Duodenal mucosa (tissue), 2 donors: ENCODE measurements around the gene HEATR3.

Experiments
- H3K27ac ChIP-seq: one replicate; pipeline ENCODE4 v1.7.0; 2013; ENCODE audit warnings: low read depth, low read length
- H3K27me3 ChIP-seq, 2 donors: one replicate each; pipeline ENCODE4 v1.7.0; 2013; ENCODE audit warnings: low read length in 2 of 2, control low read depth in 1 of 2; ENCODE audit not compliant: insufficient read depth in 2 of 2, control insufficient read depth in 1 of 2
- H3K36me3 ChIP-seq, 2 donors: one replicate each; pipeline ENCODE4 v1.7.0; 2013; ENCODE audit warnings: low read length in 2 of 2, control low read depth in 1 of 2; ENCODE audit not compliant: insufficient read depth in 2 of 2, control insufficient read depth in 1 of 2
- H3K4me1 ChIP-seq, 2 donors: one replicate each; pipeline ENCODE4 v1.7.0; 2013; ENCODE audit warnings: low read length in 2 of 2, control low read depth in 1 of 2; ENCODE audit not compliant: insufficient read depth in 2 of 2, control insufficient read depth in 1 of 2
- H3K4me3 ChIP-seq, 2 donors: one replicate each; pipeline ENCODE4 v1.7.0; 2013; ENCODE audit warnings: low read length in 2 of 2, low read depth in 1 of 2
- H3K9ac ChIP-seq, 2 donors: one replicate each; pipeline ENCODE4 v1.7.0; 2013; ENCODE audit warnings: low read length in 2 of 2, low read depth in 1 of 2
- H3K9me3 ChIP-seq, 2 donors: one replicate each; pipeline ENCODE4 v1.7.0; 2013; ENCODE audit warnings: low read length in 2 of 2, control low read depth in 1 of 2; ENCODE audit not compliant: control insufficient read depth in 1 of 2

HEATR3 gene

DNA sequence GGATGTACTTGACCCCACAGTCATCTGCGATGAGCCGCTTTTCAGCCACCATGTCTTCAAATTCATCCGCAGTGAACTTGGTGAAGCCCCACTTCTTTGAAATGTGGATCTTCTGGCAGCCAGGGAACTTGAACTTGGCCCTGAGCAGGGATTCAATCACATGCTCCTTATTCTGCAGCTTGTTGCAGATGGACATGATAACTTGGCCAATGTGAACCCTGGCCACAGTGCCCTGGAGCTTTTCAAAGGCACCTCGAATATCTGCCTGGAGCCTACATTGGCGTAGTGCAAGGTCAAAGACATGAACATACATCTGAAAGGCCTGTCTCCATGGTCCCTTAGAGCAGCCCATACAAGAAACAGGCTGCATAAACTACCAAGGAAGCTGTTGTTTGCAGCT lies 85.6 kb downstream of the HEATR3 start:
- H3K36me3 ChIP-seq = no peaks in the 10 kb centered on the region
- H3K9ac ChIP-seq = no peak overlapping the region
- no peaks in the 10 kb centered on the region for H3K9me3 ChIP-seq
- no peak overlapping the region for H3K27ac ChIP-seq
- H3K27me3 ChIP-seq = no peaks in the 10 kb centered on the region
- H3K4me3 ChIP-seq = no peak overlapping the region
- peaks cover 20 to 29% of the 10 kb centered on the region in 2 donors for H3K4me1 ChIP-seq

DNA sequence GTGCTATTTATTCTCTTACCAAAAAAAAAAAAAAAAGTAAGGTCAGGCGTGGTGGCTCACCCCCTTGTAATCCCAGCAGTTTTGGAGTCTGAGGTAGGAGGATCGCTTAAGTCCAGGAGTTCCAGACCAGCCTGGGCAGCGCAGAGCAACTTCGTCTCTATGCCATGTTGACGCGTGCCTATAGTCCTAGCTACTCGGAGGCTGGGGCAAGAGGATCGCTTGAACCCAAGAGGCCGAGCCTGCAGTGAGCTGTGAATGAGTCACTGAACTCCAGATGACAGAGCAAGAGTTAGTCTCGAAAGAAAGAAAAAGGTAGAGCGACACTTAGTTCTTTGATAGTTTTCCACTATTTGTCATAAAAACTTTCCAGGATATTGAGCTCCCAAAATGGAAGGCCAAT lies 86.0 kb downstream of the HEATR3 start:
- no peak overlapping the region for H3K27ac ChIP-seq
- peaks cover 17 to 28% of the 10 kb centered on the region in 2 donors for H3K4me1 ChIP-seq
- no peaks in the 10 kb centered on the region for H3K9me3 ChIP-seq
- no peaks in the 10 kb centered on the region for H3K36me3 ChIP-seq
- H3K27me3 ChIP-seq = no peaks in the 10 kb centered on the region
- H3K4me3 ChIP-seq = peak overlapping the region in 1 of 2 donors; percentile 91
- no peak overlapping the region for H3K9ac ChIP-seq

DNA sequence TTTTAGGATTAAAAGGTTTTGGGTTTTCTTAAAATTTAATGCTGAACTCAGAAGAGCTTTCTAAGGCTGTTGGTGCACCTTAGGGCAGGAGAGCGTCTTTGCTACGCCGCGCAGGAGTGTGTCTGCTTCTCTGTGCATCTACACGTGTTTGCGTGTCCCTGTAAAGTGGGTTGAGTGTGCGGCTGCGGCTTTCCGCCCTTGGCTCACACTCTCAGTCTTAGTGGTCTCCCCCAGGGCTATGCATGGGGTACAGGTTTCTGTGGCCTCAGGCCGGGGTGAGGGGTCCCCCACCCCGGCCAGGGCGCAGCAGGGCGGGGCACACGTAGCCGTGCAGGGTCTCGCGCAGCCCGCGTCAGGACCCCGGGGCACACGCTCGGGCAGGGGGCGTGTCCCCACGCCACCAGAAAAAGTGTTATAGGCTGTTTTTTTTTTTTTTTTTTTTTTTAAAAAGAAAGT lies 86.6 kb downstream of the HEATR3 start:
- Histone ChIP-seq H3K9me3 (no peaks in the 10 kb centered on the region), H3K27me3 (no peaks in the 10 kb centered on the region), H3K9ac (peak overlapping the region; percentile 81 to 88), H3K4me1 (peaks cover 12 to 27% of the 10 kb centered on the region in 2 donors), H3K4me3 (peak overlapping the region; percentile 79 to 91), H3K27ac (peak overlapping the region; percentile 99), H3K36me3 (no peaks in the 10 kb centered on the region)

DNA sequence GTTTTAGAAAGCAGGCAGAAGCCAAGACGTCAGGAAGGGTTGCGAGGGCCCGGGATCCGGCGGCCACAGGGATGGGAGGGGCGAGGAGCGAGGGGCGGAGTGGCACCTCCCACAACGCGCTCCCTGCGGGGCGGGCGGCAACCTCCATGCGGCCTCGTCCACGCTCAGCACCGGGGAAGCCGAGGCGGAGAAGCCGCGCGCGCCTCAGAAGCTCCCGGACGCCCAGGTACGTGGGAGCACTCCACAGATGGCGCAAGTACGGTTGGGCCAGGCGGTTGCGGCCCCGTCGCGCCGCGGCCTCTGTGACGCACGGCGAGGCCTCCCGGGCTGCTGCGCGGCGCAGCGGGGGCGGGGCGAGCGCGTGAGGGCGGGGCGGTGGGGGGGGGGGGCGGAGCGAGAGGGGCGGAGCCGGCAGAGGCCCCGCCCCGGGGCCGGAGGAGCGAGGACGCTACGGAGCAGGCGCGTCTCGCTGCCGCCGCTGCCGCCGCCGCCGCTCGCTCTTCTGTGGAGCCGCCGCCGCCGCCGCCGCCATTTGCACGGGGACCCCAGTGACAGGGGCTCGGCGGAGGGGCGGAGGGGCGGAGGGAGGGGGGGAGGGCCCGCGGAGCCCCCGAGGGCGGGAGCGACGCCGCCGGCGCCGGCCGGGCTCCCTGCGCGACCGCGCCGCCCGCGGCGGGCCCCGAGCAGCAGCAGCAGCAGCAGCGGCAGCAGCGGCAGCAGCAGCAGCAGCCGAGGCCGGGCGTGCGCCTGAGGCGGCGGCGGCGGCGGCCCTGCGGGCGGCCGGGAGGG lies 87.2 kb downstream of the HEATR3 start, which contains the start of gene TENT4B:
Gene TENT4B (plus strand): TSS at position 500 of the 789 bp plus-strand sequence. CDS start 316 bp downstream, outside the sequence.
- Histone ChIP-seq H3K27me3 (no peaks in the 10 kb centered on the region), H3K4me1 (peaks cover 12 to 27% of the 10 kb centered on the region in 2 donors), H3K9ac (peak within 1 kb of the TSS; percentile 93 to 98), H3K36me3 (no peaks in the 10 kb centered on the region), H3K9me3 (no peaks in the 10 kb centered on the region), H3K4me3 (peak within 1 kb of the TSS; percentile 91 to 92), H3K27ac (peak within 1 kb of the TSS; percentile 99)

DNA sequence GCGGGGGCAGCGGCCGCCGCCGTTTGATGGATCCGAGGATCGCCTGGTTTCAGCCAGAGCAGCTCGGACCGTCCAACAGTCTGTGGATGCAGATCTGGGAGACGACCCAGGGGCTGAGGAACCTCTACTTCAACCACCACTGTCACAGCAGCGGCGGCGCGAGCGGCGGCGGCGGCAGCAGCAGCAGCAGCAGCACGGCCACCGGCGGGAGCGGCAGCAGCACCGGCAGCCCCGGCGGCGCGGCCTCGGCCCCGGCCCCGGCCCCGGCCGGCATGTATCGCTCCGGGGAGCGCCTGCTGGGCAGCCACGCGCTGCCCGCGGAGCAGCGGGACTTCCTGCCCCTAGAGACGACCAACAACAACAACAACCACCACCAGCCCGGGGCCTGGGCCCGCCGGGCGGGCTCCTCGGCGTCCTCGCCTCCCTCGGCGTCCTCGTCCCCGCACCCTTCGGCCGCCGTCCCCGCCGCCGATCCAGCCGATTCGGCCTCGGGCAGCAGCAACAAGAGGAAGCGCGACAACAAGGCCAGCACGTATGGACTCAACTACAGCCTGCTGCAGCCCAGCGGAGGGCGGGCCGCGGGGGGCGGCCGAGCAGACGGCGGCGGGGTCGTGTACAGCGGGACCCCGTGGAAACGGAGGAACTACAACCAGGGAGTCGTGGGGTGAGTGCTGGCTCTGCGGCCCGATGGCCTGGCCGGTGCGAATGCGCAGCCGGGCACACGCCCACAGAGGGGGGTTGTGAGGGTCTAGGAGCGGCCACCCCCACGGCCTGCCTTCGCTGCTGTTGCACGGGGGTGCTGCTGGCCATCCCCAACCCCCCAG lies 88.0 kb downstream of the HEATR3 start:
- H3K27me3 ChIP-seq = no peaks in the 10 kb centered on the region
- peak overlapping the region; percentile 93 to 98 for H3K9ac ChIP-seq
- H3K27ac ChIP-seq = peak overlapping the region; percentile 90
- H3K36me3 ChIP-seq = no peaks in the 10 kb centered on the region
- H3K4me1 ChIP-seq = peaks cover 12 to 27% of the 10 kb centered on the region in 2 donors
- no peaks in the 10 kb centered on the region for H3K9me3 ChIP-seq
- H3K4me3 ChIP-seq = peak overlapping the region; percentile 75 to 92

DNA sequence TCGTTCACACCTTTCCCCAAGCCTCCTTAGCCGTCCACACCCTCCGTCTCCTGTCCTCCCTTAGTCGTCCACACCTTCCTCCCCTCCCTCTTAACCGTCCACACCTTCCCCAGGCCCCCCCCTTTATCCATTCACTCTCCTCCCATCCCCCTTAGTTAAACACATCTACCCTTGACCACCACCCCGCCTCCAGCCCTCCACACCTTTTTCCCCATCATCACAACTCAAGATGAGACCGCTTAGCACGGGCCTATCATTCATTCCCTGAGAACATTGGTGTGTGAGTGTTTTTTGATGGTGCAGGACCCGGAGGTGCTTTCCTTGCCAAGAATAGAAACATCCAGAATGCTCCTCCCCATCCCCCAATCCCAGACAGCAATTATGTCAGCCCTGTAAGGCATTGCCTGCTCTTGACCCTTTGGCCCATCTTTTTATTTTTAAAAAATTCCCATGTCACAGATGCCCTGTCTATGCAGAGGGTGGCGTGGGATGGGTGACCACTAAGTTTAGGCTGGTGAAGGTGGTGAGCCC lies 88.7 kb downstream of the HEATR3 start:
- H3K9ac ChIP-seq = peak overlapping the region; percentile 93 to 98
- no peaks in the 10 kb centered on the region for H3K27me3 ChIP-seq
- H3K4me3 ChIP-seq = peak overlapping the region; percentile 75 to 92
- H3K4me1 ChIP-seq = peaks cover 12 to 27% of the 10 kb centered on the region in 2 donors
- H3K27ac ChIP-seq = peak overlapping the region; percentile 90
- no peaks in the 10 kb centered on the region for H3K9me3 ChIP-seq
- no peaks in the 10 kb centered on the region for H3K36me3 ChIP-seq

DNA sequence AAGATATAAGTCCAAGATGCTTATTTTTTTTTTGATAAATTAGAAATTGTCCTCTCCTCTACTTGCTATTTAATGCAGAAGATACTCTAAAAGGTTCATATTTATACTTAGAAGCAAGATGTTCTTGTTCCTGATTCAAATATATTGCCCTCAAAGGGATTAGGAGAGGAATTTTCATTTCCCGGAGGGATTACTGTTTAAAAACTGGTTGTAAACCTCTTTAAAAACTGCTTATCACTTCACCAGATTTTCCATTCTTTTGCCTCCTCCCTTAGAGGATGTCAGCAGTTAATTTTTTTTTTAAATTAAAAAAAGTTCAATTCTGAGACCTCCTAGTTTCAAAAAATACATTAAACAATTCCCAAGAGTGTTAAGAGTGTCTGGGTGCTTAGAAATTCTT lies 90.2 kb downstream of the HEATR3 start:
- Histone ChIP-seq H3K27ac (no peak overlapping the region), H3K4me3 (peak overlapping the region; percentile 75 to 92), H3K27me3 (no peaks in the 10 kb centered on the region), H3K9me3 (no peaks in the 10 kb centered on the region), H3K36me3 (peaks cover 0 to 9% of the 10 kb centered on the region in 2 donors), H3K9ac (peak overlapping the region in 1 of 2 donors; percentile 98), H3K4me1 (peaks cover 21 to 27% of the 10 kb centered on the region in 2 donors)
